PC-3 (cell line): ENCODE data around the gene SNX19.

Experiments used
- CTCF ChIP-seq: fragments of 300-600 bp; sonication (generic); conservative IDR thresholded peaks from 2 replicates; pipeline ENCODE4 v1.5.1; 2017; ENCODE audit warnings: antibody characterized with exemption, low read depth, mild to moderate bottlenecking, low read length
- EZH2 ChIP-seq: fragments of 300-600 bp; sonication (generic); IDR thresholded peaks from one replicate; pipeline ENCODE4 v1.6.1; 2017; ENCODE audit warnings: antibody characterized with exemption, mild to moderate bottlenecking, low read length; ENCODE audit not compliant: unreplicated experiment
- EZH2phosphoT487 ChIP-seq: fragments of 300-600 bp; sonication (generic); IDR thresholded peaks from 2 replicates; pipeline ENCODE4 v1.6.1; 2018; ENCODE audit warnings: mild to moderate bottlenecking, antibody characterized with exemption, low read length, borderline replicate concordance

GRCh38 chr11:130848361-130849214 is 67.7 kb downstream of the SNX19 start:
- no peak for TF ChIP-seq CTCF
- no peak for TF ChIP-seq EZH2
- no peak for TF ChIP-seq EZH2phosphoT487
